ENCODE measurements around the gene ADH1B. TPM values are rescaled to one million over a fixed set of nuclear protein-coding genes. Genes with fewer than 3 reads are reported as not detected.
A peak's percentile ranks its signal among the peaks of the same experiment; 100 is the strongest.
"Not testable (repeated sequence)": the region's sequence is repeated elsewhere in the genome, so short reads cannot be mapped to it uniquely, and the experiment has no call there.

The ADH1B gene
- polyA plus RNA-seq (2013, experiment 1 of 2): not detected
- not detected for polyA plus RNA-seq (2013, experiment 2 of 2)

DNA sequence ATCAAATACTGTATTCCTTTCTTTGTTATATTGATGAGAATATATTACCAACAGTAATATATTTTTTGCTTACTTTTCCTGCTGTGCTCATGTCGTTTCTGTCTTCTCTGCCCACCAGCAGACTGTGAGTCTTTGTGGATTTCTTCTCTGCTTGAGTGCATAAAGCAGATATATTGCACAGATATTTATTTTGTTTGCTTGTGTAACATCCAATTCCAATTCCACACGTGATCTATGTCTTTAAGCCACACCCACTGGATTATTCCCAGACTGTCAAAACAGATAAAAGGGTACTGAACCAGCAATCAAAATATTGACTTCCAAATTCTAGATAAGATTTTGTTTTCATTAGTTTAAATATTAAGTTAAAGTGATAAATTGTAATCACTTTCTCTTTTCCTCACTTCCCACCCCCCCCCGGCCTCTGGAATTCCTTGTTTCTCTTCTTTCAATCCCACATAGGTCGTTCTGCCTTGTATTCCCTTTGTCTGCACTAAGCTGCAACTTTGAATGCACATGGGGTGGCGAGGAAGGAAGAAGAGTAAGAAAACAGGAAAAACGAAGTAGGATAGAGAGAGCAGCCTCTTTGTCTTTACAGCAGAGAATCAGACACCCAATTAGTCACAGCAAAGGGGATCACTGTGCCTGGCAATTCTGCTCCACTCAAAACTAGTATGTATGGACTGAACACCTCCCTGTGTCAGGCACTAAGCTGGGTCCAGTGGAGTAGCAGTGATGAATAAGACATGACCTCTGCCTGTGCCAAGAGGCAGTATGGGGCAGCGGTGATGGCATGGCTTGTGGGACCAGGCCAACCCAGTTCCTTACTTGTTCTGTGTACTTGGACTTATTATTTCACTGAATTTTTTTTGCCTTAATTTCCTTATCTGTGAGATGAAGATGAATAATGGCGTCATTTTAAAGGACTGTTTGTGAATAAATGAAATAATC is at the start of gene ADH1B:
TSS of gene ADH1B (minus strand) at position 161 of the 951 bp plus-strand sequence. CDS start at position 91, 70 bp downstream.
- Histone ChIP-seq H2BK120ac (ENCODE audit: low read depth, low read length) (no peak within 1 kb of the TSS), H3K79me1 (replicated peaks; ENCODE audit: low read length, poor library complexity, severe bottlenecking) (no peaks in the 10 kb centered on the region), H3K23ac (ENCODE audit: low read length in 2 of 2) (no peak within 1 kb of the TSS), H3K36me3 (ENCODE audit: control insufficient read depth in 1 of 2, insufficient read depth in 2 of 2, low read depth in 1 of 2, low read length in 2 of 2) (peaks cover 0 to 2% of the 10 kb centered on the region in 2 experiments), H2BK5ac (ENCODE audit: low read depth, low read length, poor library complexity, severe bottlenecking) (no peak within 1 kb of the TSS), H3K9me3 (ENCODE audit: control insufficient read depth, low read length) (no peaks in the 10 kb centered on the region), H2AFZ (ENCODE audit: low read depth, low read length) (no peak within 1 kb of the TSS), H3K14ac (ENCODE audit: low read length in 2 of 2) (no peak within 1 kb of the TSS), H3K27ac (ENCODE audit: low read length, poor library complexity, severe bottlenecking) (no peak within 1 kb of the TSS), H2BK15ac (ENCODE audit: low read depth, poor library complexity, severe bottlenecking) (no peak within 1 kb of the TSS), H3K4ac (ENCODE audit: low read depth in 1 of 2, low read length in 2 of 2) (no peak within 1 kb of the TSS), H3K18ac (ENCODE audit: low read depth in 1 of 2, low read length in 2 of 2) (no peak within 1 kb of the TSS), H2AK5ac (ENCODE audit: low read length, severe bottlenecking) (no peak within 1 kb of the TSS), H3K4me1 (ENCODE audit: control insufficient read depth, insufficient read depth, low read depth, low read length) (no peaks in the 10 kb centered on the region), H3K4me2 (ENCODE audit: low read length, poor library complexity, severe bottlenecking) (no peak within 1 kb of the TSS), H4K91ac (ENCODE audit: low read length) (no peak within 1 kb of the TSS), H3K27me3 (ENCODE audit: control insufficient read depth in 1 of 2, insufficient read depth in 1 of 2, low read length in 2 of 2) (no peaks in the 10 kb centered on the region), H3K4me3 (ENCODE audit: insufficient read depth in 1 of 2, low read depth in 1 of 2, low read length in 2 of 2) (peak within 1 kb of the TSS in 1 of 2 experiments; percentile 52), H4K8ac (ENCODE audit: low read length) (no peak within 1 kb of the TSS), H2BK12ac (ENCODE audit: low read length in 2 of 2) (no peak within 1 kb of the TSS), H3K9ac (ENCODE audit: low read length) (peak within 1 kb of the TSS; percentile 28)
- no peak for DNase-seq
- 62% methylated on average over 3 of the region's 8 CpGs for WGBS

DNA sequence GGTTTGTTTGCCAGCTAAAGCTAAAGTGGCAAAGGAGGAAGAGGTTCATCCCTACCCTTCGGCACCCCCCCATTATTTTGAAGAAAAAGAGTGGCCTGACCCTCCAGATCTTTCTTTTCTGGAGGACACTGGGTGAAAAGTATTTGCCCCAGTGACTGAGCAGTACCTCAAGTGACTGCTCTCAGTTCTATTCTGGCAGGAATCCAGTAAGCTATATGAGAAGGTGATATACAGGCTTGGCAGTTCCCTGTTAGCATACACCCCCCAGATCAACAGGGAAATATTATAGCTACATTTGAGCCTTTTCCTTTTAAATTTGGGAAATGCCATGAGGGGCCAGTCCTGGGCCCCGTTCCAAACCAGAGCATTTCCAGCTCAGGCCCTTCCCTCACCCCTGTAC is 46.6 kb upstream of the ADH1B start:
- H4K91ac ChIP-seq (ENCODE audit: low read length); H3K27ac ChIP-seq (ENCODE audit: low read length, poor library complexity, severe bottlenecking); H3K18ac ChIP-seq (ENCODE audit: low read depth in 1 of 2, low read length in 2 of 2); H3K14ac ChIP-seq (ENCODE audit: low read length in 2 of 2); H3K23ac ChIP-seq (ENCODE audit: low read length in 2 of 2); H3K36me3 ChIP-seq (ENCODE audit: control insufficient read depth in 1 of 2, insufficient read depth in 2 of 2, low read depth in 1 of 2, low read length in 2 of 2); H3K4me2 ChIP-seq (ENCODE audit: low read length, poor library complexity, severe bottlenecking); H2BK12ac ChIP-seq (ENCODE audit: low read length in 2 of 2); H2BK15ac ChIP-seq (ENCODE audit: low read depth, poor library complexity, severe bottlenecking); H4K8ac ChIP-seq (ENCODE audit: low read length); H2BK5ac ChIP-seq (ENCODE audit: low read depth, low read length, poor library complexity, severe bottlenecking); H2AFZ ChIP-seq (ENCODE audit: low read depth, low read length); H3K4me3 ChIP-seq (ENCODE audit: insufficient read depth in 1 of 2, low read depth in 1 of 2, low read length in 2 of 2); H3K27me3 ChIP-seq (ENCODE audit: control insufficient read depth in 1 of 2, insufficient read depth in 1 of 2, low read length in 2 of 2); H3K4me1 ChIP-seq (ENCODE audit: control insufficient read depth, insufficient read depth, low read depth, low read length); DNase-seq; H2AK5ac ChIP-seq (ENCODE audit: low read length, severe bottlenecking); H3K9ac ChIP-seq (ENCODE audit: low read length); H2BK120ac ChIP-seq (ENCODE audit: low read depth, low read length); H3K79me1 ChIP-seq (replicated peaks; ENCODE audit: low read length, poor library complexity, severe bottlenecking); H3K4ac ChIP-seq (ENCODE audit: low read depth in 1 of 2, low read length in 2 of 2): not testable (repeated sequence)
- 80% methylated on average over 1 of the region's 2 CpGs for WGBS
- H3K9me3 ChIP-seq (ENCODE audit: control insufficient read depth, low read length): peaks cover 16% of the 10 kb centered on the region

DNA sequence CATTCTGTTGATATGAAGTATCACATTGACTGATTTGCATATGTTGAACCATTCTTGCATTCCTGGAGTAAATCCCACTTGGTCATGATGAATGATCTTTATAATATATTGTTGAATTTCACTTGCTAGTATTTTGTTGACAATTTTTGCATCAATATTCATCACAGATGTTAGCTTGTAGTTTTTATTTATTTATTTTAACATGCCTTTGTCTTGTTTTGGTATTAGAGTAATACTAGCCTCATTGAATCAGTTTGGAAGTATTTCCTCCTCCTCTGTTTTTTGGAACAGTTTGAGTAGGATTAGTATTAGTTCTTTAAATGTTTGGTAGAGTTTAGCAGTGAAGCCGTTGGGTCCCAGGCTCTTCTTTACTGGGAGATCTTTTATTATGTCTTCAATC is 45.3 kb upstream of the ADH1B start:
- Histone ChIP-seq H3K36me3 (ENCODE audit: control insufficient read depth in 1 of 2, insufficient read depth in 2 of 2, low read depth in 1 of 2, low read length in 2 of 2) (no peaks in the 10 kb centered on the region), H2BK15ac (ENCODE audit: low read depth, poor library complexity, severe bottlenecking) (no peak overlapping the region), H2BK5ac (ENCODE audit: low read depth, low read length, poor library complexity, severe bottlenecking) (no peak overlapping the region), H3K9me3 (ENCODE audit: control insufficient read depth, low read length) (peaks cover 6% of the 10 kb centered on the region), H3K9ac (ENCODE audit: low read length) (no peak overlapping the region), H3K14ac (ENCODE audit: low read length in 2 of 2) (no peak overlapping the region), H3K18ac (ENCODE audit: low read depth in 1 of 2, low read length in 2 of 2) (no peak overlapping the region), H3K27ac (ENCODE audit: low read length, poor library complexity, severe bottlenecking) (no peak overlapping the region), H3K4me3 (ENCODE audit: insufficient read depth in 1 of 2, low read depth in 1 of 2, low read length in 2 of 2) (no peak overlapping the region), H2AFZ (ENCODE audit: low read depth, low read length) (no peak overlapping the region), H3K79me1 (replicated peaks; ENCODE audit: low read length, poor library complexity, severe bottlenecking) (no peaks in the 10 kb centered on the region), H2BK12ac (ENCODE audit: low read length in 2 of 2) (no peak overlapping the region), H4K91ac (ENCODE audit: low read length) (no peak overlapping the region), H2AK5ac (ENCODE audit: low read length, severe bottlenecking) (no peak overlapping the region), H3K23ac (ENCODE audit: low read length in 2 of 2) (no peak overlapping the region), H3K4me1 (ENCODE audit: control insufficient read depth, insufficient read depth, low read depth, low read length) (no peaks in the 10 kb centered on the region), H2BK120ac (ENCODE audit: low read depth, low read length) (no peak overlapping the region), H3K4ac (ENCODE audit: low read depth in 1 of 2, low read length in 2 of 2) (no peak overlapping the region), H3K4me2 (ENCODE audit: low read length, poor library complexity, severe bottlenecking) (no peak overlapping the region), H3K27me3 (ENCODE audit: control insufficient read depth in 1 of 2, insufficient read depth in 1 of 2, low read length in 2 of 2) (no peaks in the 10 kb centered on the region), H4K8ac (ENCODE audit: low read length) (no peak overlapping the region)
- DNase-seq: no peak
- no CpG with 5 or more reads among the region's 1 CpG for WGBS

DNA sequence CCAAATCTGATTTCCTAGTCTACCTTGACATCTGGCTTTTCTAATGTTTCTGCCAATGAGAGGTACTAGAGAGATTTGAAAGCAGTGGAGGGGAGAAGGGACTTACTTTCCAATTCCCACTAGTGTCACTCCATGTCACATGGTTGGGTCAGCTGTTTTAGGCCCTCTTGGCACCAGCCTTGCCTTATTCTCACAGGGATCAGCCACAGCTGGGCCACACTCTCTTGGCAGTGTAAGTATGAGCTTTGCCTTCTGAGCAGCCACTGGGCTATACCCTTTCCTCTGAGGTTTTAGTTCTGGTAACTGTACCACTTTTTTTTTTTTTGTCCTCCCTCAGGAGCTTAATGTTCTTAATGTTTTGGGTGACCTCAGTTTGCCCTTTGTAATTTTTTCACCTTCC is 41.6 kb upstream of the ADH1B start:
- no peaks in the 10 kb centered on the region for H3K36me3 ChIP-seq (ENCODE audit: control insufficient read depth in 1 of 2, insufficient read depth in 2 of 2, low read depth in 1 of 2, low read length in 2 of 2)

More for the DNA sequence above, 41.6 kb upstream of the ADH1B start:
- Histone ChIP-seq H2BK120ac (ENCODE audit: low read depth, low read length) (no peak overlapping the region), H3K23ac (ENCODE audit: low read length in 2 of 2) (no peak overlapping the region), H4K91ac (ENCODE audit: low read length) (no peak overlapping the region), H3K9ac (ENCODE audit: low read length) (no peak overlapping the region), H2AK5ac (ENCODE audit: low read length, severe bottlenecking) (no peak overlapping the region), H2AFZ (ENCODE audit: low read depth, low read length) (no peak overlapping the region), H3K27me3 (ENCODE audit: control insufficient read depth in 1 of 2, insufficient read depth in 1 of 2, low read length in 2 of 2) (no peaks in the 10 kb centered on the region), H3K4me1 (ENCODE audit: control insufficient read depth, insufficient read depth, low read depth, low read length) (no peaks in the 10 kb centered on the region), H3K79me1 (replicated peaks; ENCODE audit: low read length, poor library complexity, severe bottlenecking) (no peaks in the 10 kb centered on the region), H3K9me3 (ENCODE audit: control insufficient read depth, low read length) (peaks cover 6% of the 10 kb centered on the region), H3K4me3 (ENCODE audit: insufficient read depth in 1 of 2, low read depth in 1 of 2, low read length in 2 of 2) (no peak overlapping the region), H2BK5ac (ENCODE audit: low read depth, low read length, poor library complexity, severe bottlenecking) (no peak overlapping the region), H3K4ac (ENCODE audit: low read depth in 1 of 2, low read length in 2 of 2) (no peak overlapping the region), H3K27ac (ENCODE audit: low read length, poor library complexity, severe bottlenecking) (no peak overlapping the region), H2BK12ac (ENCODE audit: low read length in 2 of 2) (no peak overlapping the region), H3K18ac (ENCODE audit: low read depth in 1 of 2, low read length in 2 of 2) (no peak overlapping the region), H3K14ac (ENCODE audit: low read length in 2 of 2) (no peak overlapping the region), H3K4me2 (ENCODE audit: low read length, poor library complexity, severe bottlenecking) (no peak overlapping the region), H2BK15ac (ENCODE audit: low read depth, poor library complexity, severe bottlenecking) (no peak overlapping the region), H4K8ac (ENCODE audit: low read length) (no peak overlapping the region)
- DNase-seq: no peak
